Neural progenitor cell (in vitro differentiated cells): ENCODE data around the gene SFMBT1. TPM values are rescaled to one million over a fixed set of nuclear protein-coding genes. Genes with fewer than 3 reads are reported as not detected.

Experiments used
- DNase-seq: peaks from one replicate; pipeline ENCODE4 v3.0.0-alpha.2; 2016; ENCODE audit warnings: low spot score
- H2AFZ ChIP-seq: fragments of 200-600 bp; sonication (generic); replicated peaks from 2 replicates; pipeline ENCODE4 v1.6.1; 2016; ENCODE audit warnings: antibody characterized with exemption
- H3F3A ChIP-seq: fragments of 200-600 bp; sonication (generic); 2 replicates; pipeline ENCODE4 v1.6.1; 2016; ENCODE audit warnings: antibody characterized with exemption, low read depth
- H3K27ac ChIP-seq: fragments of 200-600 bp; sonication (generic); 2 replicates; pipeline ENCODE4 v1.5.1; 2016; ENCODE audit warnings: mild to moderate bottlenecking
- H3K27me3 ChIP-seq: fragments of 200-600 bp; sonication (generic); 2 replicates; pipeline ENCODE4 v1.6.1; 2016; ENCODE audit warnings: mild to moderate bottlenecking, moderate library complexity
- H3K36me3 ChIP-seq: fragments of 200-600 bp; sonication (generic); 2 replicates; pipeline ENCODE4 v1.5.1; 2016
- H3K4me1 ChIP-seq: fragments of 200-600 bp; sonication (generic); 2 replicates; pipeline ENCODE4 v1.6.1; 2016; ENCODE audit warnings: mixed run types
- H3K4me2 ChIP-seq: fragments of 200-600 bp; sonication (generic); 2 replicates; pipeline ENCODE4 v1.6.1; 2016
- H3K4me3 ChIP-seq: fragments of 200-600 bp; sonication (generic); 2 replicates; pipeline ENCODE4 v1.5.1; 2016
- H3K79me2 ChIP-seq: fragments of 200-600 bp; sonication (generic); 2 replicates; pipeline ENCODE4 v1.6.1; 2016; ENCODE audit warnings: low read depth
- H3K9ac ChIP-seq: fragments of 200-600 bp; sonication (generic); 2 replicates; pipeline ENCODE4 v1.6.1; 2016
- H3K9me3 ChIP-seq: fragments of 200-600 bp; sonication (generic); 2 replicates; pipeline ENCODE4 v1.5.1; 2016; ENCODE audit warnings: low read depth
- H4K20me1 ChIP-seq: fragments of 200-600 bp; sonication (generic); 2 replicates; pipeline ENCODE4 v1.6.1; 2016; ENCODE audit warnings: low read depth
- H3K27ac Mint-ChIP-seq: 3 replicates; pipeline ENCODE4 v1.8.0; 2021; ENCODE audit warnings: mixed read lengths
- H3K27me3 Mint-ChIP-seq: 2 replicates; pipeline ENCODE4 v1.8.0; 2022; ENCODE audit warnings: low read depth, mild to moderate bottlenecking, inconsistent platforms, moderate library complexity, mixed read lengths; ENCODE audit not compliant: insufficient read depth
- H3K36me3 Mint-ChIP-seq: 3 replicates; pipeline ENCODE4 v1.8.0; 2021; ENCODE audit warnings: mixed read lengths
- H3K4me1 Mint-ChIP-seq: 3 replicates; pipeline ENCODE4 v1.8.0; 2021; ENCODE audit warnings: mixed read lengths
- H3K4me3 Mint-ChIP-seq: 3 replicates; pipeline ENCODE4 v1.8.0; 2021; ENCODE audit warnings: mild to moderate bottlenecking, moderate library complexity, mixed read lengths
- H3K9me3 Mint-ChIP-seq: 3 replicates; pipeline ENCODE4 v1.8.0; 2020; ENCODE audit warnings: mixed read lengths
- CTCF ChIP-seq: fragments of 200-600 bp; sonication (generic); IDR thresholded peaks from 2 replicates; pipeline ENCODE4 v1.5.1; 2017; ENCODE audit warnings: antibody characterized with exemption, mild to moderate bottlenecking
- EZH2 ChIP-seq: fragments of 200-600 bp; sonication (generic); IDR thresholded peaks from 2 replicates; pipeline ENCODE4 v1.6.1; 2017; ENCODE audit warnings: antibody characterized with exemption, mild to moderate bottlenecking, moderate library complexity
- EZH2phosphoT487 ChIP-seq: fragments of 200-600 bp; sonication (generic); IDR thresholded peaks from 2 replicates; pipeline ENCODE4 v1.6.1; 2017; ENCODE audit warnings: antibody characterized with exemption
- total RNA-seq: library from RNA; depleted of rRNA; stranded (reverse); fragments of >200 nt; gene quantifications from 2 replicates; pipeline ENCODE4 v1.2.3, GENCODE V29; 2015; ENCODE audit warnings: low replicate concordance

Gene SFMBT1
- total RNA-seq, 1 donor from 2014 or later: 18.5 TPM

GRCh38 chr3:52891164-52891563 lies 154.7 kb downstream of the SFMBT1 start:
- H3K4me3 ChIP-seq: no peak overlapping the region
- H3K9me3 ChIP-seq: no peaks in the 10 kb centered on the region
- no peak overlapping the region for H3K27ac Mint-ChIP-seq
- H3K4me1 Mint-ChIP-seq: peaks cover 5% of the 10 kb centered on the region
- H3K36me3 ChIP-seq: no peaks in the 10 kb centered on the region
- TF ChIP-seq EZH2 (no peak), CTCF (no peak), EZH2phosphoT487 (no peak)
- no peak overlapping the region for H2AFZ ChIP-seq
- peaks cover 14% of the 10 kb centered on the region for H4K20me1 ChIP-seq
- no peaks in the 10 kb centered on the region for H3K27me3 ChIP-seq
- H3K4me2 ChIP-seq: no peak overlapping the region
- peaks cover 3% of the 10 kb centered on the region for H3K36me3 Mint-ChIP-seq
- no peak overlapping the region for H3K9ac ChIP-seq
- H3K9me3 Mint-ChIP-seq: no peaks in the 10 kb centered on the region
- H3K79me2 ChIP-seq: peaks cover 22% of the 10 kb centered on the region
- peaks cover 2% of the 10 kb centered on the region for H3K4me1 ChIP-seq
- no peak for DNase-seq
- no peak overlapping the region for H3K27ac ChIP-seq
- no peak overlapping the region for H3K4me3 Mint-ChIP-seq
- H3F3A ChIP-seq: no peaks in the 10 kb centered on the region
- peaks cover 5% of the 10 kb centered on the region for H3K27me3 Mint-ChIP-seq

- no peak overlapping the region for H3K27ac Mint-ChIP-seq
- H3K9me3 Mint-ChIP-seq: no peaks in the 10 kb centered on the region
- H3K36me3 ChIP-seq: no peaks in the 10 kb centered on the region
- peaks cover 14% of the 10 kb centered on the region for H4K20me1 ChIP-seq
- H3K79me2 ChIP-seq: peaks cover 18% of the 10 kb centered on the region
- H3K4me3 Mint-ChIP-seq: no peak overlapping the region
- H2AFZ ChIP-seq: no peak overlapping the region
- H3F3A ChIP-seq: no peaks in the 10 kb centered on the region
- DNase-seq: no peak
- no peak overlapping the region for H3K4me3 ChIP-seq
- H3K27me3 ChIP-seq: no peaks in the 10 kb centered on the region
- no peaks in the 10 kb centered on the region for H3K9me3 ChIP-seq
- H3K4me1 ChIP-seq: no peaks in the 10 kb centered on the region
- no peak overlapping the region for H3K27ac ChIP-seq
- TF ChIP-seq EZH2 (no peak), CTCF (no peak), EZH2phosphoT487 (no peak)
- H3K9ac ChIP-seq: no peak overlapping the region
- H3K27me3 Mint-ChIP-seq: peaks cover 4% of the 10 kb centered on the region
- peaks cover 5% of the 10 kb centered on the region for H3K36me3 Mint-ChIP-seq
- H3K4me2 ChIP-seq: no peak overlapping the region
- H3K4me1 Mint-ChIP-seq: peaks cover under 1% of the 10 kb centered on the region
These were observed 155.1 kb downstream of the SFMBT1 start for GRCh38 chr3:52890735-52891134.

GRCh38 chr3:52889901-52890300 lies 156.0 kb downstream of the SFMBT1 start:
- H3K79me2 ChIP-seq: peaks cover 10% of the 10 kb centered on the region
- H3K4me1 Mint-ChIP-seq: no peaks in the 10 kb centered on the region

More at GRCh38 chr3:52889901-52890300, 156.0 kb downstream of the SFMBT1 start:
- H3K9me3 Mint-ChIP-seq: no peaks in the 10 kb centered on the region
- no peaks in the 10 kb centered on the region for H3F3A ChIP-seq
- H3K4me3 ChIP-seq: no peak overlapping the region
- no peak overlapping the region for H3K4me3 Mint-ChIP-seq
- no peaks in the 10 kb centered on the region for H3K9me3 ChIP-seq
- H3K4me2 ChIP-seq: no peak overlapping the region
- no peaks in the 10 kb centered on the region for H3K27me3 ChIP-seq
- H3K4me1 ChIP-seq: no peaks in the 10 kb centered on the region
- peaks cover 3% of the 10 kb centered on the region for H3K27me3 Mint-ChIP-seq
- H4K20me1 ChIP-seq: peaks cover 14% of the 10 kb centered on the region
- H3K36me3 ChIP-seq: no peaks in the 10 kb centered on the region
- TF ChIP-seq EZH2phosphoT487 (no peak), EZH2 (no peak), CTCF (no peak)
- H3K36me3 Mint-ChIP-seq: peaks cover 13% of the 10 kb centered on the region
- H3K27ac ChIP-seq: no peak overlapping the region
- H3K27ac Mint-ChIP-seq: no peak overlapping the region
- no peak for DNase-seq
- no peak overlapping the region for H2AFZ ChIP-seq
- no peak overlapping the region for H3K9ac ChIP-seq
